ENCODE results near the gene C19orf81.

Gene C19orf81

GRCh38 chr19:50686310-50687032 is 37.2 kb downstream of the C19orf81 start:
- ChIA-PET CTCF (no interaction called here), POLR2A (no interaction called here)
- no peak for TF ChIP-seq CTCF (IDR thresholded peaks at IDR 0.05; ENCODE audit: control extremely low read depth, extremely low read depth, low read depth, missing control alignments)

GRCh38 chr19:50688766-50689165 is 39.5 kb downstream of the C19orf81 start:
- POLR2A ChIA-PET: no interaction called here
- CTCF ChIA-PET: no interaction called here
- no peak for DNase-seq (ENCODE audit: extremely low spot score)
- no peak for TF ChIP-seq CTCF (IDR thresholded peaks at IDR 0.05; ENCODE audit: control extremely low read depth, extremely low read depth, low read depth, missing control alignments)

More at GRCh38 chr19:50686310-50687032, 37.2 kb downstream of the C19orf81 start:
- no peak for DNase-seq (ENCODE audit: extremely low spot score)

DNA sequence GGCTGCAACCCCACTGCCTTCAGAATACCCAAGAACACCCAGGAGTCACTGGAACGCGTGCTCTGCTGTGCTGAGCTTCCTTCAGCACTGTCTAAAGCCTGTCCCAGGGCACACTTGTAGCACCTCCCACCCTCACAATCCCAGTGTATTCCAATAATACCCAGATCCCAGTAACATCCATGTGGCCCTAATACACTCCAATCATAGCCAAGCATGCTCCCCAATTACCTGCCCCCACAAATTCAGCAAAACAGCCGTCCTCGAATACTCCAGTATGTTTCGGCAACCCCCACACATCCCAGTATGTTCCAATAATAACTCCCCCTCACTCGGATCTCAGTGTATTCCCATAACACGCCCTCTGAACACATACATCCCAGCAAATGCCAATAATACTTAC is 41.2 kb downstream of the C19orf81 start:
- POLR2A ChIA-PET: interaction anchor here (0.5 kb wide), 1 partner anchor 323 kb away, joined by 4 read pairs; no protein-coding TSS in a partner anchor
- CTCF ChIA-PET: no interaction called here
- DNase-seq (ENCODE audit: extremely low spot score): no peak
- TF ChIP-seq CTCF (IDR thresholded peaks at IDR 0.05; ENCODE audit: control extremely low read depth, extremely low read depth, low read depth, missing control alignments): no peak

- CTCF ChIA-PET: no interaction called here
- POLR2A ChIA-PET: no interaction called here
- TF ChIP-seq CTCF (IDR thresholded peaks at IDR 0.05; ENCODE audit: control extremely low read depth, extremely low read depth, low read depth, missing control alignments): no peak
- DNase-seq (ENCODE audit: extremely low spot score): no peak
These were observed 44.1 kb downstream of the C19orf81 start for GRCh38 chr19:50693064-50693975.

DNA sequence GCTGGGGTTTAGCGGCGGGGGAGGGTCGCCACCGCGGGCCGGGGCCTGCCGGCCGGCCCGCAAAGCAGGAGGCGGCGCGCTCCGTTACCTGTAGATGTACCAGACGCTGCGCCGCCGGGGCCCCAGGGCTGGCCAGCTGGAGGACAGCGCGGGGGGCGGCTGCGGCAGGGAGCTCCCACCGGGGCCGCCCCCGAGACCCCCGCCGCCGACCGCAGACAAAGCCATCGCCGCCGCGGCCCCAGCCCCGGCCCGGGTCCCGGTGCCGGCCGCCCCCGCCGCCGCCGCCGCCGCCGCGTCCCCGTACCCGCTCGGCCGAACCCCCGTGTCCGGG is 45.5 kb downstream of the C19orf81 start:
- ChIA-PET CTCF (no interaction called here), POLR2A (no interaction called here)
- no peak for TF ChIP-seq CTCF (IDR thresholded peaks at IDR 0.05; ENCODE audit: control extremely low read depth, extremely low read depth, low read depth, missing control alignments)
- no peak for DNase-seq (ENCODE audit: extremely low spot score)

DNA sequence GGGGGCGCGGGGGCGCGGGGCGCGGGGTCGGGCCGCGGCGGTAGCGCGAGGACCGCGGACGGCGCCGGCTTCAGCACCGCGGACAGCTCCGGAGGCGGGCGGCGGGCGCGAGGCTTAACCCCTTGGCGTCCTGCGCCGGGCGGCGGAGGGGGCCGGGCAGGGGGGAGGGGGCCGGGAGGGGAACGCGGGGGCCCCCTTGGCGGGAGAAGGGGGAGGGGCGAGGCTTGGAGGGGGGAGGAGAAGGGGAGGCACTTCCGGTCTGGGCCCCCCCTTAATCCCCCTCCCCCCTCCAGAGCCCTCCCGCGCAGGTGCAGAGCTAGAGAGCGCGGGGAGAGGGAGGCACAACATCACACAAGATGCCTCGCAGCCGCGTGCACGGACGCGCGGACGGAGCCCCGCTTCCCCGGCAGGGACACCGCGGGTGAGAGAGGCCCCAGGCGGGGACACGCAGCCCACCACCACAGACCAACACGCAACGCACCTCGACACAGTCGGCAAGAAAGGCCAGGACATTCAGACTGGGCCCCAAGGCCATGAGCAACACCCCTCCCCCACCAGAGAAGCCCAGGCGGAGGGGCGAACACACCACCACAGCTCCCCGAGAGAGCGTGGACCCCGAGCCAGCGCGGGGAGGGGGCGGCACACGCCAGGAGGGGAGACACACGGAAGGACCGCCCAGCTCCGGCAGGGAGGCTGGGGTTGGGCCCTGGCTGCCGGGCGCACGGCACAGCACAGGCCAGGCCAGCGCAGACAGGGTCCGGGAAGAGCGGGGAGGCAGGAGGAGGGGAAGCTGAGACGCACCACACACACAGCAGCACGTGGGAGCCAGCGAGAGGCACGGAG is 46.2 kb downstream of the C19orf81 start:
- CTCF ChIA-PET: no interaction called here
- TF ChIP-seq CTCF (IDR thresholded peaks at IDR 0.05; ENCODE audit: control extremely low read depth, extremely low read depth, low read depth, missing control alignments): no peak
- POLR2A ChIA-PET: no interaction called here
- DNase-seq (ENCODE audit: extremely low spot score): peak; percentile 68
